CD4-positive, alpha-beta memory T cell (primary cell): ENCODE results near the gene ETV7. TPM values are rescaled to one million over a fixed set of nuclear protein-coding genes. Genes with fewer than 3 reads are reported as not detected.

Experiments
- CTCF ChIA-PET: fragments of 350-600 bp; sonication (Branson Sonifier 250); formaldehyde crosslinking; loops from one replicate; lab custom pipeline; 2021; ENCODE audit warnings: inconsistent platforms; ENCODE audit not compliant: partially characterized antibody; lab: Charles Lee
- POLR2A ChIA-PET: fragments of 350-600 bp; sonication (Branson Sonifier 250); formaldehyde crosslinking; loops from one replicate; lab custom pipeline; 2021; ENCODE audit not compliant: partially characterized antibody; lab: Charles Lee
- DNase-seq, 5 donors: peaks; one replicate each; pipeline versions ENCODE4 v3.0.0 to v3.0.0-alpha.2; 2020 to 2022; ENCODE audit warnings: mixed read lengths in 1 of 5
- H3K27ac ChIP-seq: one replicate; pipeline ENCODE4 v1.7.0; 2013; ENCODE audit warnings: low read depth, low read length
- H3K27me3 ChIP-seq: 2 replicates; pipeline ENCODE4 v1.7.0; 2013; ENCODE audit warnings: mild to moderate bottlenecking, low read length, moderate library complexity; ENCODE audit not compliant: insufficient read depth
- H3K36me3 ChIP-seq: 2 replicates; pipeline ENCODE4 v1.7.0; 2013; ENCODE audit warnings: mild to moderate bottlenecking, low read length, moderate library complexity; ENCODE audit not compliant: insufficient read depth
- H3K4me1 ChIP-seq: 2 replicates; pipeline ENCODE4 v1.7.0; 2013; ENCODE audit warnings: mild to moderate bottlenecking, low read length, moderate library complexity; ENCODE audit not compliant: insufficient read depth
- H3K4me3 ChIP-seq, 2 donors: one replicate each; pipeline ENCODE4 v1.7.0; 2013; ENCODE audit warnings: low read length in 2 of 2, mild to moderate bottlenecking in 1 of 2
- H3K9me3 ChIP-seq, 2 donors: one replicate each; pipeline ENCODE4 v1.7.0; 2013; ENCODE audit warnings: low read length in 2 of 2, control low read depth in 1 of 2; ENCODE audit not compliant: control insufficient read depth in 1 of 2
- H3K27ac Mint-ChIP-seq, 7 donors: one replicate each; pipeline ENCODE4 v1.8.0; 2020 to 2021; ENCODE audit warnings: mixed read lengths in 7 of 7, mild to moderate bottlenecking in 6 of 7, inconsistent platforms in 3 of 7, moderate library complexity in 3 of 7
- H3K27me3 Mint-ChIP-seq, 2 donors: one replicate each; pipeline ENCODE4 v1.8.0; 2020 to 2021; ENCODE audit warnings: mixed read lengths in 2 of 2
- H3K36me3 Mint-ChIP-seq, 2 donors: one replicate each; pipeline ENCODE4 v1.8.0; 2020 to 2021; ENCODE audit warnings: mixed read lengths in 2 of 2, inconsistent platforms in 1 of 2, mild to moderate bottlenecking in 1 of 2
- H3K4me1 Mint-ChIP-seq, 4 donors: one replicate each; pipeline ENCODE4 v1.8.0; 2020 to 2021; ENCODE audit warnings: mixed read lengths in 4 of 4, mild to moderate bottlenecking in 1 of 4
- H3K4me3 Mint-ChIP-seq, 8 donors: one replicate each; pipeline ENCODE4 v1.8.0; 2020 to 2021; ENCODE audit warnings: mixed read lengths in 8 of 8, mild to moderate bottlenecking in 7 of 8, moderate library complexity in 6 of 8, inconsistent platforms in 3 of 8
- H3K9me3 Mint-ChIP-seq, 8 donors: one replicate each; pipeline ENCODE4 v1.8.0; 2020 to 2021; ENCODE audit warnings: mixed read lengths in 8 of 8, mild to moderate bottlenecking in 5 of 8, inconsistent platforms in 3 of 8, moderate library complexity in 1 of 8
- intact Hi-C: fragments of 100-400 bp; cut with micrococcal nuclease; formaldehyde crosslinking; loops from one replicate; pipeline ENCODE4 v1.15.1; 2023
- polyA plus RNA-seq, 2 donors: library from polyadenylated mRNA; unstranded; fragments of 300-500 nt; fragmentation: Illumina TruSeq; gene quantifications; one replicate each; pipeline ENCODE4 v1.2.3, GENCODE V29; 2021
- total RNA-seq, 2 experiments: library from RNA; stranded (reverse); gene quantifications; one replicate each; pipeline ENCODE4 v1.2.3, GENCODE V29; 2021

Gene ETV7
- total and polyA plus RNA-seq, 4 experiments from 2014 or later, result 0.67 to 5.4 (median 3.2) TPM

DNA sequence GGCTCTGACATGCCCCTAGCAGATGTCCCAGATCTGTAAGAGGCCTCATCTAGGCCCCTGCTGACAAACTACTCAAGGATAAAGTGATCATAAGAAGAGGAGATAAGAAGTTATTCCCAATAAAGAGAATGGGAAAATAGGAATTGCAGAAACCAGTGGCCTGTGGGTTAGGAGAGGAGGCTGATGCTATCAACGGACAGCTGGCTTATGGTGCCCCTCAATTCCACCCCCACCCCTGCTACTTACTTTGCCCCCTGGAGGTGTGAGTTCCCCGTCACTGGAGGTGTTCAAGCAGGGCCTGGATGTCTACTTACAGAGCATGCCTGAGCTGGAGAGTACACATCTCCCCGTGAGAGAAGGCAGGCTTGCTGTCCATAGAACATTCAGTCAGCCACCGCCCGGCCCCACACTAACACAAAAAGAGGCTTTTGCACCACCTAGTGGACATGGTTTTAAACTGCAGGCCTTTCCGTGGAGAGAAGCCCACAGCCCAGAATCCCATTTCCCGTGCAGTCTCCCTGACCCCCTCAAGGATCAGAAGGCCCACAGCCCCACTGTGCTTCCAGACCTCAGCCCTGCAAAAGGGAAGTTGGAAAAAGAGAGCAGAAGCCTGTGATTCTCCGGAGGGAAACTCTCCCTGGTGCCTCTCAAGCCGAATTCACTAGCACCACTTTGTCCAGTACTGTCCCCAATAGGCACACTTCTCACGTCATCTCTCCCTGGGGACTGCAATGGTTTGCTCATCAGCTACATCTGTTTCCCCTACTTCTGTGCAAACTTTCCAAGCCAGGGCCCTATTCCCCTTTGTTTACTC, 27.0 kb downstream of the ETV7 start:
- intact Hi-C loops, result loop anchor here (1.0 kb wide), 5 partner anchors 19 to 333 kb away; partner anchors contain the start of gene MAPK14
- H3K4me1 Mint-ChIP-seq, result peaks cover 2 to 9% (median 5%) of the 10 kb centered on the region in 4 donors
- CTCF ChIA-PET, result interaction anchor here (0.7 to 4.3 kb wide), 10 partner anchors 14 to 439 kb away, joined by 3 to 36 read pairs (median 3); partner anchors contain the start of genes MAPK14 and SRPK1

DNA sequence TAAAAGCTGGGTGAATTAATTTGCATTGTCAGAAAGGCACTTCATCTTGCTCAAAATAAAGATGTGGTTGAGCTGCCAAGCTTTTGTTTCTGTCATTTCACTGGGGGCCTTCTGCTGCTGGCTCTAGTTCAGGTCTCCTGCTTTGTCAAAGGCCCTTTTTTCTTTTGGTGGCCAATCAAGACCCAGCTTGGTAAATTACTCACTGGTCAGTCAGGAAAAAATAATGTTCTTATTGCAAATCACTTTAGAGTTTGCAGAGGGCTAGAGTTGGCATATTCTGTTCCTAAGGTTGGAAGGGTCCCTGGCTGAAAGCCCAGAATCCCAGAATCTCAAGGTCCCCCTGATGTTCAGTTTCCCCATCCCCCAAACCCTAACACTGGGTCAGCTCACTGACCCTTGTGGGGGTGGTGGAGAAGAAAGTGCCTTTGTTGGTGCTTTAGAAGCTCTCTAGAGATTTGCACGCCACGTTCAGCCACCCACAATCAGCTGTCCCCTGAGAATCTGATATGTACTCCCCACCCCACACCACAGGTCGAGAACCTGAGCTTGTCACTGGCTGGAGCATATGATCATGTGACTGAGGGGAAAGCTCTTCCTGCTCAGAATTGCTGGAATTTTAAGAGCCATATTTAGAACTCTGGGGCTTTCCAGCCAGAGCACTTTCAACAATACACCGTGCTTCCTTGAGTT, 29.1 kb downstream of the ETV7 start:
- ChIA-PET CTCF (interaction anchor here (0.6 to 4.3 kb wide), 8 partner anchors 9 to 263 kb away, joined by 3 to 36 read pairs (median 5); partner anchors contain the start of gene BNIP5), POLR2A (no interaction called here)
- intact Hi-C loops, result no loop called here
- Mint-ChIP-seq H3K27ac (no peak overlapping the region), H3K36me3 (peaks cover 0 to 2% of the 10 kb centered on the region in 2 donors), H3K4me1 (peaks cover 2 to 9% (median 5%) of the 10 kb centered on the region in 4 donors), H3K4me3 (no peak overlapping the region), H3K9me3 (peaks cover 0 to 2% (median 0%) of the 10 kb centered on the region in 8 donors), H3K27me3 (peaks cover 0 to 5% of the 10 kb centered on the region in 2 donors)
- Histone ChIP-seq H3K4me1 (peaks cover 7% of the 10 kb centered on the region), H3K27me3 (no peaks in the 10 kb centered on the region), H3K27ac (no peak overlapping the region), H3K9me3 (no peaks in the 10 kb centered on the region), H3K36me3 (no peaks in the 10 kb centered on the region), H3K4me3 (no peak overlapping the region)
- no peak for DNase-seq

More for the DNA sequence above, 27.0 kb downstream of the ETV7 start:
- H3K9me3 Mint-ChIP-seq, result no peaks in the 10 kb centered on the region
- peak; percentile 63 to 73 (median 69) for DNase-seq
- peak overlapping the region in 1 of 8 donors; percentile 36 for H3K4me3 Mint-ChIP-seq
- no peak overlapping the region for H3K27ac Mint-ChIP-seq
- Histone ChIP-seq H3K4me1 (peaks cover 7% of the 10 kb centered on the region), H3K27ac (no peak overlapping the region), H3K36me3 (no peaks in the 10 kb centered on the region), H3K9me3 (no peaks in the 10 kb centered on the region), H3K4me3 (no peak overlapping the region), H3K27me3 (no peaks in the 10 kb centered on the region)
- peaks cover 0 to 3% of the 10 kb centered on the region in 2 donors for H3K27me3 Mint-ChIP-seq
- POLR2A ChIA-PET, result interaction anchor here (1.1 to 1.9 kb wide), 3 partner anchors 19 to 333 kb away, joined by 4 read pairs; no protein-coding TSS in a partner anchor
- peaks cover 0 to 5% of the 10 kb centered on the region in 2 donors for H3K36me3 Mint-ChIP-seq

GRCh38 chr6:36357872-36358225, 29.6 kb downstream of the ETV7 start:
- peaks cover 2 to 9% (median 5%) of the 10 kb centered on the region in 4 donors for H3K4me1 Mint-ChIP-seq
- Histone ChIP-seq H3K4me3 (no peak overlapping the region), H3K36me3 (no peaks in the 10 kb centered on the region), H3K27ac (no peak overlapping the region), H3K9me3 (no peaks in the 10 kb centered on the region), H3K27me3 (no peaks in the 10 kb centered on the region), H3K4me1 (peaks cover 7% of the 10 kb centered on the region)
- H3K36me3 Mint-ChIP-seq, result no peaks in the 10 kb centered on the region
- H3K27ac Mint-ChIP-seq, result peak overlapping the region in 1 of 7 donors; percentile 55
- ChIA-PET CTCF (interaction anchor here (0.6 to 4.3 kb wide), 5 partner anchors 10 to 263 kb away, joined by 3 to 36 read pairs (median 5); partner anchors contain the start of gene BNIP5), POLR2A (no interaction called here)
- DNase-seq, result peak in 1 of 5 donors; percentile 49
- peaks cover 0 to 5% of the 10 kb centered on the region in 2 donors for H3K27me3 Mint-ChIP-seq
- no peak overlapping the region for H3K4me3 Mint-ChIP-seq
- H3K9me3 Mint-ChIP-seq, result peaks cover 0 to 3% (median 1%) of the 10 kb centered on the region in 8 donors
- intact Hi-C loops, result no loop called here

GRCh38 chr6:36355819-36356218, 31.6 kb downstream of the ETV7 start:
- no peak overlapping the region for H3K4me3 Mint-ChIP-seq
- Histone ChIP-seq H3K9me3 (no peaks in the 10 kb centered on the region), H3K4me3 (no peak overlapping the region), H3K4me1 (peaks cover 7% of the 10 kb centered on the region), H3K36me3 (no peaks in the 10 kb centered on the region), H3K27me3 (no peaks in the 10 kb centered on the region), H3K27ac (no peak overlapping the region)
- intact Hi-C loops, result no loop called here
- peaks cover 0 to 5% of the 10 kb centered on the region in 2 donors for H3K27me3 Mint-ChIP-seq
- peaks cover 2 to 7% (median 5%) of the 10 kb centered on the region in 4 donors for H3K4me1 Mint-ChIP-seq
- no peak overlapping the region for H3K27ac Mint-ChIP-seq
- CTCF ChIA-PET, result interaction anchor here (1.2 kb wide), 2 partner anchors 15 to 53 kb away, joined by 4 to 8 read pairs; no protein-coding TSS in a partner anchor
- no peaks in the 10 kb centered on the region for H3K36me3 Mint-ChIP-seq
- DNase-seq, result no peak
- H3K9me3 Mint-ChIP-seq, result peaks cover 0 to 6% (median 2%) of the 10 kb centered on the region in 8 donors
- POLR2A ChIA-PET, result no interaction called here

DNA sequence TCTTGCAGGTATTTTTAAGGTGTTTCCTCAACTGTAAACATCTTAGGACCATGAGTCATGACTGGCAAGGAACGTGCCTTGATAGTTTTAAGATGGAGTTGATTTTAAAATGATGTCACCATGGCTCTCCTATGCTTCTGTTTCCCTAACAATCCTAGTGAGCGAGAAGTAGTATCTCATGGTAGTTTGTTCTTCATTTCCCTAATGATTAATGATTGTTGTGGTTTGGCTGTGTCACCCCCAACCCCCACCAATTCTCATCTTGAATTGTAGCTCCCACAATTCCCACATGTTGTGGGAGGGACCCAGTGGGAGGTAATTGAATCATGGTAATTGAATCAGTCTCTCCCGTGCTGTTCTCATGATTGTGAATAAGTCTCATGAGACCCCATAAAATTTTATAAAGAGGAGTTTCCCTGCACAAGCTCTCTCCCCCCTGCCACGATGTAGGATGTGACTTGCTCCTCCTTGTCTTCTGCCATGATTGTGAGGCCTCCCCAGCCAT, 34.0 kb downstream of the ETV7 start:
- Histone ChIP-seq H3K4me3 (no peak overlapping the region), H3K36me3 (no peaks in the 10 kb centered on the region), H3K4me1 (no peaks in the 10 kb centered on the region), H3K27ac (no peak overlapping the region), H3K27me3 (no peaks in the 10 kb centered on the region), H3K9me3 (no peaks in the 10 kb centered on the region)
- DNase-seq, result no peak
- no peaks in the 10 kb centered on the region for H3K36me3 Mint-ChIP-seq
- ChIA-PET POLR2A (no interaction called here), CTCF (interaction anchor here (4.8 kb wide), 1 partner anchor 12 kb away, joined by 24 read pairs; no protein-coding TSS in a partner anchor)
- H3K27me3 Mint-ChIP-seq, result peaks cover 0 to 4% of the 10 kb centered on the region in 2 donors
- no peak overlapping the region for H3K27ac Mint-ChIP-seq
- H3K9me3 Mint-ChIP-seq, result peaks cover 0 to 6% (median 2%) of the 10 kb centered on the region in 8 donors
- intact Hi-C loops, result no loop called here
- H3K4me1 Mint-ChIP-seq, result peaks cover 0 to 5% (median under 1%) of the 10 kb centered on the region in 4 donors
- no peak overlapping the region for H3K4me3 Mint-ChIP-seq

- no peak for DNase-seq
Measured at GRCh38 chr6:36352477-36353157, 34.9 kb downstream of the ETV7 start.

More at GRCh38 chr6:36352477-36353157, 34.9 kb downstream of the ETV7 start:
- Histone ChIP-seq H3K9me3 (no peaks in the 10 kb centered on the region), H3K4me3 (no peak overlapping the region), H3K36me3 (no peaks in the 10 kb centered on the region), H3K4me1 (no peaks in the 10 kb centered on the region), H3K27ac (no peak overlapping the region), H3K27me3 (no peaks in the 10 kb centered on the region)
- no peak overlapping the region for H3K4me3 Mint-ChIP-seq
- ChIA-PET CTCF (interaction anchor here (4.8 kb wide), 1 partner anchor 11 kb away, joined by 24 read pairs; no protein-coding TSS in a partner anchor), POLR2A (no interaction called here)
- H3K9me3 Mint-ChIP-seq, result peaks cover 0 to 6% (median 2%) of the 10 kb centered on the region in 8 donors
- H3K27me3 Mint-ChIP-seq, result peaks cover 0 to 4% of the 10 kb centered on the region in 2 donors
- H3K27ac Mint-ChIP-seq, result no peak overlapping the region
- H3K4me1 Mint-ChIP-seq, result peaks cover 0 to under 1% (median 0%) of the 10 kb centered on the region in 4 donors
- no peaks in the 10 kb centered on the region for H3K36me3 Mint-ChIP-seq
- intact Hi-C loops, result no loop called here
